Stomach (tissue), 9 donors: ENCODE results near the gene WFIKKN2. TPM values are rescaled to one million over a fixed set of nuclear protein-coding genes. Genes with fewer than 3 reads are reported as not detected.
A peak's percentile ranks its signal among the peaks of the same experiment; 100 is the strongest.

Experiments used
- DNase-seq, 2 donors: peaks; one replicate each; pipeline versions ENCODE4 v3.0.0 to v3.0.0-alpha.2; 2013 to 2019
- H3K27ac ChIP-seq, 5 donors: fragments of 200-600 bp in 4 of 5; sonication (generic) in 4 of 5; one replicate each; pipeline ENCODE4 v1.5.1; 2013 to 2019; ENCODE audit warnings: mild to moderate bottlenecking in 1 of 5, moderate library complexity in 1 of 5
- H3K27me3 ChIP-seq, 3 donors: fragments of 200-600 bp; sonication (generic); one replicate each; pipeline ENCODE4 v1.5.1; 2017 to 2019; ENCODE audit warnings: mixed run types in 1 of 3
- H3K36me3 ChIP-seq, 4 donors: fragments of 200-600 bp; sonication (generic); 1 replicate in 3 of 4; 2 replicates in 1 of 4; pipeline ENCODE4 v1.5.1; 2016 to 2019
- H3K4me1 ChIP-seq, 4 donors: fragments of 200-600 bp; sonication (generic); one replicate each; pipeline ENCODE4 v1.5.1; 2016 to 2019
- H3K4me3 ChIP-seq, 4 donors: fragments of 200-600 bp; sonication (generic) in 3 of 4; one replicate each; pipeline ENCODE4 v1.5.1; 2016 to 2019; ENCODE audit warnings: mild to moderate bottlenecking in 1 of 4
- H3K9me3 ChIP-seq, 4 donors: fragments of 200-600 bp; sonication (generic); one replicate each; pipeline ENCODE4 v1.5.1; 2016 to 2019
- EP300 ChIP-seq: sonication (generic); formaldehyde crosslinking; IDR thresholded peaks from one replicate; pipeline ENCODE4 v1.6.1; 2017; ENCODE audit warnings: antibody characterized with exemption
- POLR2A ChIP-seq, 4 donors: fragments of 450-650 bp; IDR thresholded peaks; one replicate each; pipeline ENCODE4 v1.6.1; 2016; ENCODE audit warnings: antibody characterized with exemption in 4 of 4, control low read depth in 2 of 4, mild to moderate bottlenecking in 1 of 4, moderate library complexity in 1 of 4
- POLR2AphosphoS5 ChIP-seq, 3 donors: sonication (generic); formaldehyde crosslinking; IDR thresholded peaks; one replicate each; pipeline ENCODE4 v1.6.1; 2016; ENCODE audit warnings: antibody characterized with exemption in 3 of 3
- WGBS, 5 donors: extraction: QIAGEN DNeasy Blood & Tissue Kit in 3 of 5; methylation state at CpG; one replicate each; pipeline versions ENCODE4 v1.1.5 to v1.1.7; 2013 to 2018; 5-methylcytosine and 5-hydroxymethylcytosine counted together
- intact Hi-C: fragments of 100-400 bp; cut with DNase I; formaldehyde crosslinking; loops from one replicate; pipeline ENCODE4 v1.15.1; 2023; ENCODE audit warnings: low total_unique reads
- polyA plus RNA-seq, 3 donors: library from polyadenylated mRNA; stranded (reverse); fragments of 200-250 nt; gene quantifications; one replicate each; pipeline ENCODE4 v1.2.3, GENCODE V29; 2013
- total RNA-seq, 5 donors: library from RNA; depleted of rRNA; stranded (reverse); fragments of >200 nt; gene quantifications; one replicate each; pipeline versions ENCODE4 v1.1.0 to v1.2.3, GENCODE V29; 2014 to 2016
- TF ChIP-seq, protein P1 (sequence below), 7 experiments: fragments of 450-650 bp in 4 of 7; fragments of 200-600 bp in 3 of 7; sonication (generic) in 3 of 7; IDR thresholded peaks; one replicate each; pipeline ENCODE4 v1.5.1; 2016 to 2019; ENCODE audit warnings: antibody characterized with exemption in 7 of 7, control low read depth in 2 of 7, mild to moderate bottlenecking in 1 of 7
- donor health status: healthy with polysubstance abuse.
- donor health status: Bipolar disorder and iron deficiency.
- donor health status: healthy.

The WFIKKN2 gene
- total and polyA plus RNA-seq, 8 donors = 0.05 to 0.46 (median 0.21) TPM; not detected in 4

- Histone ChIP-seq H3K27me3 (peaks cover 0 to 13% (median 0%) of the 10 kb centered on the region in 3 donors), H3K36me3 (no peaks in the 10 kb centered on the region), H3K4me1 (peaks cover 6 to 11% (median 9%) of the 10 kb centered on the region in 4 donors), H3K9me3 (no peaks in the 10 kb centered on the region), H3K27ac (no peak overlapping the region), H3K4me3 (peak overlapping the region in 1 of 4 donors; percentile 10)
- TF ChIP-seq, protein P1, sequence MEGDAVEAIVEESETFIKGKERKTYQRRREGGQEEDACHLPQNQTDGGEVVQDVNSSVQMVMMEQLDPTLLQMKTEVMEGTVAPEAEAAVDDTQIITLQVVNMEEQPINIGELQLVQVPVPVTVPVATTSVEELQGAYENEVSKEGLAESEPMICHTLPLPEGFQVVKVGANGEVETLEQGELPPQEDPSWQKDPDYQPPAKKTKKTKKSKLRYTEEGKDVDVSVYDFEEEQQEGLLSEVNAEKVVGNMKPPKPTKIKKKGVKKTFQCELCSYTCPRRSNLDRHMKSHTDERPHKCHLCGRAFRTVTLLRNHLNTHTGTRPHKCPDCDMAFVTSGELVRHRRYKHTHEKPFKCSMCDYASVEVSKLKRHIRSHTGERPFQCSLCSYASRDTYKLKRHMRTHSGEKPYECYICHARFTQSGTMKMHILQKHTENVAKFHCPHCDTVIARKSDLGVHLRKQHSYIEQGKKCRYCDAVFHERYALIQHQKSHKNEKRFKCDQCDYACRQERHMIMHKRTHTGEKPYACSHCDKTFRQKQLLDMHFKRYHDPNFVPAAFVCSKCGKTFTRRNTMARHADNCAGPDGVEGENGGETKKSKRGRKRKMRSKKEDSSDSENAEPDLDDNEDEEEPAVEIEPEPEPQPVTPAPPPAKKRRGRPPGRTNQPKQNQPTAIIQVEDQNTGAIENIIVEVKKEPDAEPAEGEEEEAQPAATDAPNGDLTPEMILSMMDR (IDR thresholded peaks at IDR 0.05) = peak in 5 of 7 experiments; percentile 57 to 78 (median 69)
- no peak for TF ChIP-seq EP300
- WGBS, 5 donors = 18 to 29% (median 21%) methylated on average over 22 to 27 of the region's 27 CpGs
- intact Hi-C loops = no loop called here
- DNase-seq = peak; percentile 62 to 68
Measured at GRCh38 chr17:50816771-50817751, 18.3 kb upstream of the WFIKKN2 start.

- no peak overlapping the region for H3K27ac ChIP-seq
- TF ChIP-seq POLR2A (IDR thresholded peaks at IDR 0.05) (no peak), EP300 (no peak), POLR2AphosphoS5 (IDR thresholded peaks at IDR 0.05) (no peak)
- TF ChIP-seq, protein P1 (IDR thresholded peaks at IDR 0.05) = no peak
- DNase-seq = no peak
- H3K4me1 ChIP-seq = peaks cover 6 to 11% (median 9%) of the 10 kb centered on the region in 4 donors
- H3K27me3 ChIP-seq = peaks cover 0 to 13% (median 0%) of the 10 kb centered on the region in 3 donors
- WGBS, 5 donors = 38 to 58% (median 47%) methylated on average over 7 of the region's 7 CpGs
- no peaks in the 10 kb centered on the region for H3K36me3 ChIP-seq
- H3K4me3 ChIP-seq = no peak overlapping the region
- no peaks in the 10 kb centered on the region for H3K9me3 ChIP-seq
- intact Hi-C loops = no loop called here
Measured at GRCh38 chr17:50817838-50818237, 17.5 kb upstream of the WFIKKN2 start.

- WGBS, 5 donors = 89 to 94% (median 92%) methylated on average over 4 of the region's 4 CpGs
- no peak overlapping the region for H3K27ac ChIP-seq
- peaks cover 0 to 13% (median 0%) of the 10 kb centered on the region in 3 donors for H3K27me3 ChIP-seq
- intact Hi-C loops = no loop called here
- no peak for DNase-seq
- peaks cover 0 to under 1% (median 0%) of the 10 kb centered on the region in 4 donors for H3K9me3 ChIP-seq
- TF ChIP-seq, protein P1 (IDR thresholded peaks at IDR 0.05) = no peak
- peaks cover 6 to 11% (median 9%) of the 10 kb centered on the region in 4 donors for H3K4me1 ChIP-seq
- no peak overlapping the region for H3K4me3 ChIP-seq
- H3K36me3 ChIP-seq = no peaks in the 10 kb centered on the region
Measured at GRCh38 chr17:50818261-50818660, 17.1 kb upstream of the WFIKKN2 start.

- no peak overlapping the region for H3K4me3 ChIP-seq
Measured at GRCh38 chr17:50818921-50819657, 16.3 kb upstream of the WFIKKN2 start.

More at GRCh38 chr17:50818921-50819657, 16.3 kb upstream of the WFIKKN2 start:
- no peak for DNase-seq
- Histone ChIP-seq H3K36me3 (no peaks in the 10 kb centered on the region), H3K4me1 (peaks cover 6 to 11% (median 9%) of the 10 kb centered on the region in 4 donors), H3K9me3 (peaks cover 0 to 5% (median 0%) of the 10 kb centered on the region in 4 donors), H3K27me3 (peaks cover 0 to 13% (median 0%) of the 10 kb centered on the region in 3 donors), H3K27ac (no peak overlapping the region)
- intact Hi-C loops = no loop called here
- WGBS, 5 donors = 65 to 70% (median 67%) methylated on average over 6 of the region's 6 CpGs
- TF ChIP-seq POLR2AphosphoS5 (IDR thresholded peaks at IDR 0.05) (no peak), POLR2A (IDR thresholded peaks at IDR 0.05) (no peak), EP300 (no peak)
- TF ChIP-seq, protein P1 (IDR thresholded peaks at IDR 0.05) = no peak
